Activated naive CD8-positive, alpha-beta T cell treated with anti-CD3 and anti-CD28 coated beads, Interleukin-2, amount 50 U/mL, for 16 hours (primary cell): ENCODE data around the gene PI4K2A.
A peak's percentile ranks its signal among the peaks of the same experiment; 100 is the strongest.
"Not testable (repeated sequence)": the region's sequence is repeated elsewhere in the genome, so short reads cannot be mapped to it uniquely, and the experiment has no call there.

Source experiments
- DNase-seq: peaks from one replicate; pipeline ENCODE4 v3.0.0-alpha.2; 2020; ENCODE audit warnings: low read depth, low spot score

Gene PI4K2A

DNA sequence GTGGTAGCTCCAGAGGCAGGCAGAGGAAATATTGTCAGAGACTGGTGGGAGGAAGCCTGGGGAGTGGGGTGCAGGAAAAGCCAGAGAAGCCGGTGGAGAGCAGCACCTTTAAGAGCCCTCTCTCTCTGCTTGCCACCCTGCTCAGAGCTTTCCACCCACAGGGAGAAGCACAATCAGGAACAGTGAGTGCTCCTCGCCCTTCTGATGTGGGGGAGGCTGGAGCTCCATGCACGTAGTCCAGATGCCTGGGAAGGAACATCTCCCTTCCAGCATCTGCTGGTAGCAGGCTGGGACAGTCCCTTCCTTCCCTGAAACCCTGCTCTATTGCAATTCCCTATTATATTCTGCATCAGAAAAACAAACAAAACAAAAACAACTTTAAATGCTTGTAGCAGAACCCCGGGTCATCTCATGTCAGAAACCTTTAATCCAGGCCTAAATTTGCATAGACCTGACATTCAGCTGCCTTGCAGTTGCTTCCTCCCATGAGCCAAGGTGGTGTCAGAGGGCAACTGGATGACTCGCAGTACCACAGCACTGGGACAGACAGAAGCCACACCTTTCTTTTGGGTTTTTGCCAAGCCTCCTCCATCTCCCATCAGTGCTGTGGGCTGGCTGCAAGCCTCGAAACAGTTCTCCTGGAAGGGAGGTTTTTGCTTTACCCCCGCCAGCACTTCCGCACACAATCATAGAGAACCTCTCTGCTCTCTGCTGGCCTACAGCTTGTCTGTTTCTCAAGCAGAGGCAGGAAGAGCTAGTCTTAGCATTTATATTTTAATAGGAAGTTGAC lies 33.5 kb downstream of the PI4K2A start:
- DNase-seq = no peak

DNA sequence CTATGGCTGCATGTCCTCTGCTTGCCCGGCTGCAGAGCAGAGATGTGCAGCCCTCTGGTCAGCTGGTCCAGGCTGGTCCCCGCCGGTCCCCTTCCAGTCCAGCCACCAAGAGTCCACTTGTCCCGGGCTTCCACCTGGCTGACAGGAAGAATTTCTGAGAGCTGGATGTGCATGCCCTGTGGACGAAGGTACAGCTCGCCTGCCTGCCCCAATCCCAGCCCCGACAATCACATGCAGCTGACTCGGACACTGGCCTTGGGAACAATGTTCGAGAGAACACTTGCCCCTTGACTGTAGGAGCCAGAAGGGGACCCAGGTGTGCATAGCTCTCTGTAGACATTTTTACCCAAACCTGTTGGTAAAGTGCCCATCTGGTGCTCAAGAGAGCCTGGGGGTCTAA lies 34.8 kb downstream of the PI4K2A start:
- DNase-seq = no peak

- no peak for DNase-seq
Measured at GRCh38 chr10:97676770-97677581, 36.5 kb downstream of the PI4K2A start.

DNA sequence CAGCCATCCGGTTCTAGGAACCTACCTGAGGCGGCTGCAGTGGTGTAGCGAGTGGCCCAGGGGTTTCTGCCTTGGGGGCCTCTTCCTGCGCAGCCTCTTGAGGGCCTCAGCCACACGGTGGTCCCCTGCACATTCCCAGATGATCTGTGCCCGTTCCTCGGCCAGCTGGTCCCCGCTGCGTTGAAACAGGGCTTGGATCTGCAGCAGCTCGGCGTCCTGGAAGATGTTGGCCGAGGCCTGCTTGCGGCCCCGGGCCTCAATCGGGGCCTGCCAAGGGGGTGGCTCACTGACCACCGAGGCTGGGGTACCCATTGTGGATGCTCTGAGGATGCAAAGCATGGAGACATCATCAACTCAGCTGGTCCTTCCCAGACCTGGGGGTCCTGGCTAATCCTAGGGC lies 39.1 kb downstream of the PI4K2A start:
- DNase-seq = no peak

GRCh38 chr10:97682042-97682441 lies 41.6 kb downstream of the PI4K2A start:
- no peak for DNase-seq

- DNase-seq = no peak
Measured at GRCh38 chr10:97683556-97684367, 43.3 kb downstream of the PI4K2A start.

DNA sequence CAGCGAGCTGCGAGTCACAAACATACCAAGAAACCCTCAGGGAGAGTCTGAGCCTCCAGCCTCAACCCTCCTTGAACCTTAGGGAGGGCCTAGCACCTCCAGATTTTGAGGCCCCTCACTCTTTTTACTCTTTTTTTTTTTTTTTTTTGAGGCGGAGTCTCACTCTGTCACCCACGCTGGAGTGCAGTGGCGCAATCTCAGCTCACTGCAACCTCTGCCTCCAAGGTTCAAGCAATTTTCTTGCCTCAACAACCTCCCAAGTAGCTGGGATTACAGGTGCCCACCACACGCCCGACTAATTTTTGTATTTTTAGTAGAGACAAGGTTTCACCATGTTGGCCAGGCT lies 43.9 kb downstream of the PI4K2A start:
- not testable (repeated sequence) for DNase-seq

- no peak for DNase-seq
Measured at GRCh38 chr10:97684866-97685394, 44.5 kb downstream of the PI4K2A start.

DNA sequence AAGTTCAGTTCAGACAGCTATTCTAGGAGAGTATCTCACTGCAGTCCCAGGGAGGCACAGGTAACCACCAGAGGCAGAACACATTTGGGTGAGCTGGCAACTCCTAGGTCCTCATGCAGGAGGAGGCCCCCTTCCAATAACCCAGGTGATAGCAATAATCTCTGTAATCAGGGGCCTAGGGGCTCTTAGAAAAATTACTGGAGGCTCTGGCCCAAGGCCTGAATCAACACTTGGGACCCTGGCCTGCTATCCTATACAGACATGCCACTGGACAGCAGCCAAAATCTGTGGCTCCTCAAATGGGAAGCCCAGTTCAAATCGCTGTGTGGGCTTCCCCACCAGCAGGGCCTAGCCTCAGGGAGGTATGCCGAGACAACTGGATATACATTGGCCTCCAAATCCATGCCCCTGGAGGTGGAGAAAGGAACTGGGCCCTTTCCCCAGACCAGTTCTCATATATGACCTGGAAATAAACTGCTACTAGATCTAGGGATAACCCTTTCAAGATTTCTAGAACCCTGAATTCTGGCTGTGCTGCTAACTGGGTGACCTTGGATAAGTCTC lies 45.0 kb downstream of the PI4K2A start:
- no peak for DNase-seq

DNA sequence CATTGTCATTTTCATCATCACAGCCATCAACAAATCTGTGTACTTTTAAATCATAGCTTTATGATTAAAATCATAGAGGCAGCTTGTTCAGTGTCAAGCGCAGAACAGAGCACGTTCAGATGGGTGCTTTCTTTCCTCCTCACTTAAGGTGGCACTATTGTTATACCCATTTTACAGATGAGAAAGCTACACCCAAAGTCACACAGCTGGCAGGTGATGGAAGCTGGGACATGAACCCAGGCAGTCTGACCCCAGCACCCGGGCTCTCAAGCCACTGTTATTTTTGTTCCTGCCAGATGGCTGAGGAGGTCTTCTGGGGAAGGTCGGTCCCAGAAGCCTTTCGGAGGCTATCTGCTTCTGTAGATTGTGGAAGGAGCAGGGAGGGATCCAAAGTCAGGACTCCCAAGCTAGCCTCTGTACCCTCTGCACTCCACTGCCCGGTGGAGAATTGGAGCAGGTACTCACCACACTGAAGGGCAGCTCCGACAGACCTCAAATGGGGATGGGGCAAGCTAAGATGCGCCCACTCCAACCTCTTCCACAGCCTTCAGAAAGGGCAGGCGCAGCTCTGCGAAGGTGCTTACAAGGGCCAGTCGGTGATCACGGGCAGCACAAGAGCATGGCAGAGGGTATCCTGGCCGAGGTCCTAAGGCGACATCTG lies 46.0 kb downstream of the PI4K2A start:
- no peak for DNase-seq

GRCh38 chr10:97686962-97687784 lies 46.7 kb downstream of the PI4K2A start, which contains the start of gene AVPI1:
AVPI1 (minus strand) TSS chr10:97687241; CDS start chr10:97679905, 7,336 bp downstream.
- DNase-seq = peak; percentile 85

GRCh38 chr10:97687785-97688781 lies 47.6 kb downstream of the PI4K2A start:
- no peak for DNase-seq

- DNase-seq = no peak
Measured at GRCh38 chr10:97689559-97690020, 49.1 kb downstream of the PI4K2A start.

DNA sequence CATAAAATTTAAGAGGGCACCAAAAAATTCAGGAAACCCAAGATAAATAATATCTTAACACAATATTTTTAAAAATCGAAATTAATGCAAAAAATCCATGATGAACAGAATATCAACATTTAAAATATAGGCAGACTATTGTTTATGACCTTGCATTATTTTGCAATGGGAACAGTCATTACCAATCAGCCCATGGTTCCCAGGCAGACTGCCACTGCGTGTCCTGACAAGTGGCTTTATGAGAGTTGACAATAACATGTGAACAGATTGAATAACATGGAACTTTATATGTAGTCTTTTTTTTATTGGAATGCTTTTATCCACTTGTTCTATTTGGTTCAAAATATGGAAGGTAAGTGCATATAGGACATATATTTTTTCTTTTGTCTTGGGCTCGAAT lies 49.7 kb downstream of the PI4K2A start:
- no peak for DNase-seq

GRCh38 chr10:97698072-97698655 lies 57.7 kb downstream of the PI4K2A start:
- DNase-seq = not testable (repeated sequence)

DNA sequence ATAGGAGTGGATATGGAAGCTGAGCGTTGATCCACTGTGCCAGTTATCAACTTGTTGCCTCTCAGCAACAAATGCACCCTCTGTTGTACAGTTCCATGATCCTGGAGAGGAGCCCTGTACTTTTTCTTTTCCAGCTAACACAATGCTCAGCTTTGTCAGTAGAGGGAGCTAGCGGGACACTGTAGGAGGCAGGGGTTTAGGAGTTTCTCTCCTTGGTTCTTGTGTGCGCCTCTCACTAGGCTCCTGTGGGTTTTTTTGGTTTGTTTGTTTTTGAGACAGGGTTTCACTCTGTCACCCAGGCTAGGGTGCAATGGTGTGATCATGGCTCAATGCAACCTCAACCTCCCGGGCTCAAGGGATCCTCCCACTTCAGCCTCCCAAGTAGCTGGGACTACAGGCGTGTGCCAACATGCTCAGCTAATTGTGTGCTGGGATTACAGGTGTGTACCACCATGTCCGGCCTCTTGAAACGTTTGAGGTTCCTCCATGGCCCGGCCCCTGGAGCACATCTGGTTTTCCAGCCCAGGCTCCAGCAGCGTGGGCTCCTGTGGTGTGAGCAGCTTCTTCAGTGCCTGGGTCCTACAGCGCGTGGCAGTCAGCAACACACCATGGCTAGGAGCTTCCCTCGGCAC lies 61.1 kb downstream of the PI4K2A start:
- no peak for DNase-seq

DNA sequence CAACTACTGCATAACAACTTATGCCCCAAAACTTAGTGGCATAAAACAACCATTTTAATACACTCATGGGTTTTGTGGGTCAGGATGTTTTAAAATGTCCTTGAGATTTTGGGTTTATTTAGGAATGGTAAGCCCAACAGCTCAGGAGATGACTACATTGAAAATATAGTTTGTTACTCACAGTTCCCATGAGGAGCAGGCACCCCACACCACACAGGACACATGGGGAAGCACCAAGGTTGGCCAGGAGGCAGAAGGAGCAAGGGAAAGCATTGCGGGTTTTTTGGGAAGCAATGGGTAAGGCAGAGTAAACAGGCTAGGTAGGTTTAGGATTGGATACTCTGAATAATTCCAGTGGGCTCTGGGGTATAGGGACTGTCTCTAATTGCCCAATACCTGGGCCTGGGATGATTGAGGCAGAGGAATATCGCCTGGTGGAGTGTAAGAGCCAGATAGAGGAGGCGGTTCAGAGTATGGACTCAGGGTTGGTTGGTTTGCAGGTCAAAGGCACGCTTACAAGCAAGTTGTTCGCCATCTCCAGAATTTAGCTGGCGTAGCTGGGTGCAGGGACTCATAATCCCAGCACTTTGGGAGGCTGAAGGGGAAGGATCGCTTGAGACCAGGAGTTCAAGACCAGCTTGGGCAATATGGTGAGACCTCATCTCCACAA lies 63.1 kb downstream of the PI4K2A start:
- DNase-seq = no peak
